Right atrium auricular region (tissue), 2 donors: ENCODE data around the gene MYO18B. TPM values are rescaled to one million over a fixed set of nuclear protein-coding genes. Genes with fewer than 3 reads are reported as not detected.

Experiments
- DNase-seq: peaks from one replicate; pipeline ENCODE4 v3.0.0-alpha.2; 2019; ENCODE audit warnings: low spot score
- H3K27ac ChIP-seq, 2 donors: fragments of 200-600 bp; sonication (generic); 1 replicate in 1 of 2; 2 replicates in 1 of 2; pipeline ENCODE4 v1.5.1; 2016 to 2019
- H3K27me3 ChIP-seq, 2 donors: fragments of 200-600 bp; sonication (generic); one replicate each; pipeline versions ENCODE4 v1.5.1 to v1.6.0; 2017 to 2019
- H3K36me3 ChIP-seq: fragments of 200-600 bp; sonication (generic); one replicate; pipeline ENCODE4 v1.5.1; 2016
- H3K4me1 ChIP-seq, 2 donors: fragments of 200-600 bp; sonication (generic); one replicate each; pipeline versions ENCODE4 v1.5.1 to v1.6.0; 2017 to 2019
- H3K4me3 ChIP-seq, 2 donors: fragments of 200-600 bp; sonication (generic); 1 replicate in 1 of 2; 2 replicates in 1 of 2; pipeline ENCODE4 v1.5.1; 2017 to 2019; ENCODE audit warnings: mild to moderate bottlenecking in 1 of 2, moderate library complexity in 1 of 2
- H3K9me3 ChIP-seq, 2 donors: fragments of 200-600 bp; sonication (generic); one replicate each; pipeline ENCODE4 v1.5.1; 2019
- CTCF ChIP-seq, 2 donors: fragments of 200-600 bp; sonication (generic); IDR thresholded peaks; one replicate each; pipeline ENCODE4 v1.5.1; 2019; ENCODE audit warnings: antibody characterized with exemption in 2 of 2
- total RNA-seq, 2 donors: library from RNA; depleted of rRNA; stranded (reverse); fragments of >200 nt; gene quantifications; one replicate each; pipeline ENCODE4 v1.1.0, GENCODE V29; 2016

Gene MYO18B
- total RNA-seq, 2 donors from 2014 or later = 119 to 247 TPM

- Histone ChIP-seq H3K4me1 (no peaks in the 10 kb centered on the region), H3K4me3 (no peak overlapping the region), H3K27ac (no peak overlapping the region), H3K27me3 (no peaks in the 10 kb centered on the region), H3K9me3 (no peaks in the 10 kb centered on the region), H3K36me3 (peaks cover 17% of the 10 kb centered on the region)
- DNase-seq = no peak
- no peak for TF ChIP-seq CTCF (IDR thresholded peaks at IDR 0.05)
These were observed 293.5 kb downstream of the MYO18B start for GRCh38 chr22:26035523-26035922.

GRCh38 chr22:26038365-26038764 lies 296.4 kb downstream of the MYO18B start:
- Histone ChIP-seq H3K9me3 (no peaks in the 10 kb centered on the region), H3K36me3 (no peaks in the 10 kb centered on the region), H3K4me3 (no peak overlapping the region), H3K27ac (no peak overlapping the region), H3K4me1 (no peaks in the 10 kb centered on the region), H3K27me3 (no peaks in the 10 kb centered on the region)
- DNase-seq = no peak
- no peak for TF ChIP-seq CTCF (IDR thresholded peaks at IDR 0.05)

GRCh38 chr22:26041931-26042330 lies 299.9 kb downstream of the MYO18B start:
- no peak for DNase-seq
- H3K4me3 ChIP-seq = no peak overlapping the region
- no peak for TF ChIP-seq CTCF (IDR thresholded peaks at IDR 0.05)

GRCh38 chr22:26043031-26043430 lies 301.0 kb downstream of the MYO18B start:
- Histone ChIP-seq H3K9me3 (no peaks in the 10 kb centered on the region), H3K27ac (no peak overlapping the region), H3K36me3 (no peaks in the 10 kb centered on the region), H3K4me3 (no peak overlapping the region), H3K4me1 (no peaks in the 10 kb centered on the region), H3K27me3 (no peaks in the 10 kb centered on the region)
- DNase-seq = no peak
- no peak for TF ChIP-seq CTCF (IDR thresholded peaks at IDR 0.05)

More at GRCh38 chr22:26041931-26042330, 299.9 kb downstream of the MYO18B start:
- no peaks in the 10 kb centered on the region for H3K27me3 ChIP-seq
- H3K4me1 ChIP-seq = no peaks in the 10 kb centered on the region
- H3K9me3 ChIP-seq = no peaks in the 10 kb centered on the region
- no peaks in the 10 kb centered on the region for H3K36me3 ChIP-seq
- no peak overlapping the region for H3K27ac ChIP-seq

GRCh38 chr22:26045051-26045450 lies 303.1 kb downstream of the MYO18B start:
- DNase-seq = no peak
- Histone ChIP-seq H3K27ac (no peak overlapping the region), H3K9me3 (no peaks in the 10 kb centered on the region), H3K4me3 (no peak overlapping the region), H3K36me3 (no peaks in the 10 kb centered on the region), H3K4me1 (no peaks in the 10 kb centered on the region), H3K27me3 (no peaks in the 10 kb centered on the region)
- TF ChIP-seq CTCF (IDR thresholded peaks at IDR 0.05) = no peak

GRCh38 chr22:26045860-26046259 lies 303.9 kb downstream of the MYO18B start:
- no peak for DNase-seq
- Histone ChIP-seq H3K9me3 (no peaks in the 10 kb centered on the region), H3K36me3 (no peaks in the 10 kb centered on the region), H3K27ac (no peak overlapping the region), H3K27me3 (no peaks in the 10 kb centered on the region), H3K4me1 (no peaks in the 10 kb centered on the region), H3K4me3 (no peak overlapping the region)
- no peak for TF ChIP-seq CTCF (IDR thresholded peaks at IDR 0.05)
